ENCODE measurements around the gene ADORA2B. TPM values are rescaled to one million over a fixed set of nuclear protein-coding genes. Genes with fewer than 3 reads are reported as not detected.

Gene ADORA2B
- polyA plus RNA-seq, 5 donors, result 2.2 to 8.0 (median 4.8) TPM

DNA sequence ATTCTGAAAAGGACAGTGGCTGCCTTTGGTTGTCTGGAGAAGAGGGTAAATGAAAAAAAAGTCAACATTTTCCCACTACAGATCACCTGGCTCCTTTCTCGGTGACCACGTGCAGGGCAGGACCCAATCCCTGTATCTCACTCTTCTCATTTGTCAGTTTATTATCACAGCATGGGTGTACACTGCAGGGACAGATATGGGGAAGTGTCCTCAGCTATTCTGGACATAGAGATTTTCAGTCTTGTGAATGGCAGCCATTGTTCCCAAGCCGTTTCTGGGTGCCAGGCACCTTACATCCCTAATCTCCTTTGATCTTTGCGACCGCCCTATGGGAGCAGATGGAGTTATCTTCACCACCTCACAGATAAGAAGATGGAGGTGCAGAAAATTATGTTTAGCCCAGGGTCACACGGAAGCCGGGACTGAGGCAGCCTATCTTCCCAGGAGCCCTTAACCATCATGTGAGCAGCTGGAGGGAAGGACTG lies 7.2 kb downstream of the ADORA2B start:
- DNase-seq, result no peak

DNA sequence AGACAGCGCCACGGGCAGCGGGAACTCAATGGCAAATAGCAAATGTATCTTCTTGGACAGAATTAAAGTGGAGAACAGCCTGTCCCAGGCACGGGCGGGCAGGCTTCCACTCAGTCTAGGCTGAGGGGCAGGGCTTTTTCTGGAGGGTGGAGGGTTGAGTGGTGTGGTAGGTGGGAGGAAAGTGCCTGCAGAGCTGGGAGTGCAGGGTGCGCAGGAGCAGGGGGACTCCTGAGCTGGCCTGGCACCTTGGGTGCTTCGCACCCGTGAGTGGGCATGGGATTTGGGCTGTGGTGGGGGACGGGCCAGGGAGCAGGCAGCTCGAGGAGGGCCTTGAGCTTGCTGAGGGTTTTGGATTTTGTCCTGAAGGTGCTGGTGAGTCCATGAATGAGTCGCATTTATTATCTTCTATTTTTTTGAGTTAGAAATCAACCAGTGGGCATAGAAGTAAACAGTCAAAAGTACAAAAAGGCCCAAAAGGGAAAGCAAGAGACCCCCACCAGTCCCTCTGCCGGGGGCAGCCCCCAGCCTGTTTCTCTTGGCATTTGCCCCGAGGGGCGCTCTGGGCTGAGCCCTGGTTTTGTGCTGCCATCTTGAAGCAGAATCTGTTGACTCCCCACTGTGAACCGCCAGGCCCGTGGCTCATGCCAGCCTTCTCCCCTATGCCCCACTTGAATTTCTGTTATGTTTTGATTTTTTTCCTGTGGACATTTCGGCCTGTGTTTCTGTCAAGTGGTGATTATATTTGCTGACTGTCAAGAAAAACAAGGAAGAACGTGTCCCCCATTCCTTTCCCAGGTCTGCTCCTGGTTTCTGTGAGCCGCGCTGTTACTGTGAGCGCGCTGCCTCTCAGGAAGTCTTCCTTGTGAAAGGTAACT lies 8.2 kb downstream of the ADORA2B start:
- no peak for DNase-seq

DNA sequence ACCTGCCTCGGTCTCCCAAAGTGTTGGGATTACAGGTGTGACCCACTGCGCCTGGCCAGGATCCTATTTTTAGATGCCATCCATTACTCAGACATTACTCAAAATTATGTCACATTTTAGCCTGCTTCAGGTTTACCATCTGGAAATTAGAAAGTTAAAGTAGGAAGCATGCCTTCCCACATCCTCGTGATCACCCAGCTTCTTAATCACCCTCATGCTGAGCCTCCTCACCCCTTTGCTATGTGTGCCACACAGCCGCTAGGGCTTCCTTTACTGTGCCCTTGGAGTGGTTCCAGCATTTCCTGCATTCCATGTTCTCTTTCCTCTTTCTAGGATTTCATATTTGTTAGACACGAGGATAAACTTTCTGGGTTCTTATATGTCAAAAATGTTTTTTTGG lies 9.3 kb downstream of the ADORA2B start:
- no peak for DNase-seq

DNA sequence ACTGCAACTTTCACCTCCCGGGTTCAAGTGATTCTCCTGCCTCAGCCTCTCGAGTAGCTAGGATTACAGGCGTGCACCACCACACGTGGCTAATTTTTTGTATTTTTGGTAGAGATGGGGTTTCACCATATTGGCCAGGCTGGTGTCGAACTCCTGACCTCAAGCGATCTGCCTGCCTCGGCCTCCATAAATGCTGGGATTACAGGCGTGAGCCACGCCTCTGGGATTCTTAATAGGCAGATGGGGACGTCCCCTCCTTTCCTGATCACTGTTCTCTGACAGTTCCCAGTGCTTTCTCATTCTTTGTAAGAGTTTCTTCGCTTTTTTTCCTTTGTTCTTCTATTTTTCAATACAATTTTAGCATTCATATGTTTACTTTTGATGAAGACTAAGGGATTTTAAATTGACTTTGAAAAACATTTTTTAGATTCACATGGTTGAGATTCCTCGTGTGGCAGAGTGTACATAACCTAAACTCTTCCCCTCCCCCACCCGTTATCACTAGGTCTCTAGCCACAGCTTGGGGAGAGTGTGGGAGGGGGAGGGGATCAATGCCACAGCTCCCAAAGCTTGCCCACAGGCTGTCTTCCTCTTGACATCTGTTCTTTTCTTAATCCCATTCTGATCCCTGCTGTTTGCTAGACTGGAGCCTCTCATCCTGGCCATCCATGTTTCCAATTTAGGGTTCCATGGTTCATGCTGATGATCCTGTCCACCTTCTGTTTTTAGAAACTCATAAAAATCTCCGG lies 11.0 kb downstream of the ADORA2B start:
- no peak for DNase-seq

GRCh38 chr17:15957206-15957605 lies 12.3 kb downstream of the ADORA2B start:
- no peak for DNase-seq

DNA sequence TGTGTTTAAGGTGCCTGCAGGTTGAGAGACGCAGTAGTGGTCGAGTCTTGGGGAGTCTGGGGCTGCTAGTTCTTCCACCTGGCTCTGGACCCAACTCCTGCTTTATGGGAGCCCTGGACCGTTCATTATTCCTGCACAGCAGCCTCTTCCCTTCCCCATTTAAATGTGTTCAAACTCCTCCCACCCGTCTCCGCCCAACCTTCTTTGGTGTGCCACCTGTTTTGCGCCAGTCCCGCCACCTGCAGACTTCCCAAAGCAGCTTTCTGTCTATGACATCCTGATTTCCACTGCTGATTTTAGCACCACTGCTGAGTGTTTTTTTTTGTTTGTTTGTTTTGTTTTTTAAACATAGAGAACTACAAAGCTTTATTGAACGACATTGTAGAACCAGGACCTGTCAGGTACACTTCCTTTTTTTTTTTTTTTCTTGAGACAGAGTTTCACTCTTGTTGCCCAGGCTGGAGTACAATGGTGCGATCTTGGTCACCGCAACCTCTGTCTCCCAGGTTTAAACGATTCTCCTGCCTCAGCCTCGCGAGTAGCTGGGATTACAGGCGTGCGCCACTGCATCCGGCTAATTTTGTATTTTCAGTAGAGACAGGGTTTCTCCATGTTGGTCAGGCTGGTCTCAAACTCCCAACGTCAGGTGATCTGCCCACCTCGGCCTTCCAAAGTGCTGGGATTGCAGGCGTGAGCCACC lies 12.8 kb downstream of the ADORA2B start:
- DNase-seq, result no peak

GRCh38 chr17:15958484-15958854 lies 13.5 kb downstream of the ADORA2B start:
- DNase-seq, result no peak

- DNase-seq, result no peak
These were observed 18.8 kb downstream of the ADORA2B start for GRCh38 chr17:15963670-15964110.

DNA sequence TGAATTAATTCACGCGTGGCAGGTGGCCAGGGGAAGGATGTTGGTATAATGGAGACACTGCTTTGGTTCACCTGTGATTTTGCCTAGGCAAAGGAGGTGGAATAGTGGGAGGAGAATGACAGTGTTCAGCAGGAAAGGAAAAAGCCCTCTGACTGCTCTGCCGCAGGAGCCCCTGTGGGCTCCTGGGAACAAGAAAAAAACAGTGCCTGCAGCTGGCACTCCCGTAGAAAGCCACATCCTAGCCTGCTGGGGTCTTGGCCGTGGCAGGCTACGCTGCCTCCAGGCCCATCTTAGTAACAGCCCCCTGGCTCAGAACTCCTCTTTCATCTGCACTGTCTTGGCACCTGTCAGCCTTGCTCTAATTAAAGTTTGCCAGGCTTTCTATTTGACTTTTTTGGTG lies 20.6 kb downstream of the ADORA2B start:
- DNase-seq, result no peak

GRCh38 chr17:15966183-15966878 lies 21.4 kb downstream of the ADORA2B start:
- DNase-seq, result peak; percentile 48 to 49

- DNase-seq, result no peak
These were observed 21.9 kb downstream of the ADORA2B start for GRCh38 chr17:15966879-15967248.

- DNase-seq, result no peak
These were observed 22.9 kb downstream of the ADORA2B start for GRCh38 chr17:15967706-15968399.

DNA sequence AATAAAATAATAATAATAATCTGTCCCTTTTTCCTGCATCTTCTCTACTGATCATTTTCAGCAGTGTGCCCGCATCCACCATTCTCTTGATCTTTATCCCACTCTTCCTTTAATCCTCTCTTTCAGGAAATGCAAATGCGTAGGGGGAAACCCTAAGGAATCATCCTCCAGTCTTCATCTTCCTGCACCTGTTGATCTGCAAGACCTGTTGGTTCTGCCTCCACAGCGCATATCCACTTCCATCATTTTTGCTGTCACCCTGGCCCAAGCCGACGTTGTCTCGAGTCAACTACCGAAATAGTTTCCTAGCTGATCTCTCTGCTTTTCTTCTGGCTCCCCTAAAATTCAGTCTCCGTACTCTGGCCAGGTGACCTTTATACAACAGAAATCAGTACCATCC lies 24.5 kb downstream of the ADORA2B start:
- DNase-seq, result no peak

GRCh38 chr17:15970500-15970899 lies 25.6 kb downstream of the ADORA2B start:
- DNase-seq, result no peak

DNA sequence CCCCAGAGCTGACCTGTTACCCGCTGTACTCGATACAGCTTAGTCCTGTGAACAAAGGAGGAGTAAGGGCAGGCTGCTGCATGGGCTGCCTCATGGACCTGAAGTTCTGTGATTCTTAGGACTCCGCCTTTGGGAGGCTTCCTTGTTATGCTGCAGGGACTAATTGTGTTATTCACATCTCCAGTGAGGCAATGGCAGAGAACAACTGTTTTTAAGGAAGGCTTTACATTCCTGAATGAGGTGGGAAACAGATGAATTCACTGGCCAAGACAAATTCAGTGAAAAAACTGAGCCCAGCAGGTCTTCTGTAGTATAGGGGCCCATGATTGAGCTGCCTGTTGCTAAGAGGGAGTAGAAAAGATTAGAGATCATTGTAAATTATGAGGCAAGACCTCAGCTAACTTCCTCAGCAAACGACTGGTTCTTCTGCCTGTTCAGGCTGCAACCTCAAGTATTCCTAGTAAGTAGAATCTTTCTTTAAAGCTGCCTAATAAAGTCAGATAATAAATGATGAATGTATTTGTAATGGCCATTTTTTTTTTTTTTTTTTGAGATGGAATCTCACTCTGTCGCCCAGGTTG lies 26.3 kb downstream of the ADORA2B start:
- no peak for DNase-seq

DNA sequence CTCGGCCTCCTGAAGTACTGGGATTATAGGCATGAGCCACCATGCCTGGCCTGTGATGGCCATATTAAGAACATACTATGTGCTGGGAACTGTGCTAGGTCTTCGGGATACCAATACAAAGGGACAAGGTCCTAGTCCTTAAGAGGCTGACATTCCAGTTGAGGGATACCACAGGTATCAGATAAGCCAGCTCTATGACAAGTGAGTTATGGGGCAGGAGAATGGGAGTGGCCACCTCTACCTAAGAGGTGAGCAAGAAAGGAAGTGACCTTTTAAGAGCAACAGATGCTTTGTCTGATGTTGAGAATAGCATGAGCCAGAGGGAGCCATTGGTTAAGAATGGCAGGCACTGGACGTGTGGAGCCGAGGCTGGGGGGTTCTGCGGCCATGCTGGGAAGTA lies 27.0 kb downstream of the ADORA2B start:
- DNase-seq, result no peak

DNA sequence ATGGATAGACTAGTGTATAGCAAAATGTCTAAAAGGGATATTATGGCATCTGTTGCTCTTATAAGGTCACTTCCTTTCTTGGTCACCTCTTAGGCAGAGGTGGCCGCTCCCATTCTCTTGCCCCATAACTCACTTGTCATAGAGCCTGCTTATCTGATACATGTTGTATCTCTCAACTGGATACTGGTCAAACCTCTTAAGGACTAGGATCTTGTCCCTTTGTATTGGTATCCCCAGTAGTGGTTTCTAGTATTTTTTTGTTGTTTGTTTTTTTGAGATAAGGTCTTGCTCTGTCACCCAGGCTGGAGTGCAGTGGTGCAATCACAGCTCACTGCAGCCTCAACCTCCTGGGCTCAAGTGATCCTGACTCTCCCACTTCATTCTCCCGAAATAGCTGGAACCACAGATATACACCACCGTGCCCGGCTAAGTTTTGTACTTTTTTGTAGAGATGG lies 27.6 kb downstream of the ADORA2B start:
- DNase-seq, result no peak

DNA sequence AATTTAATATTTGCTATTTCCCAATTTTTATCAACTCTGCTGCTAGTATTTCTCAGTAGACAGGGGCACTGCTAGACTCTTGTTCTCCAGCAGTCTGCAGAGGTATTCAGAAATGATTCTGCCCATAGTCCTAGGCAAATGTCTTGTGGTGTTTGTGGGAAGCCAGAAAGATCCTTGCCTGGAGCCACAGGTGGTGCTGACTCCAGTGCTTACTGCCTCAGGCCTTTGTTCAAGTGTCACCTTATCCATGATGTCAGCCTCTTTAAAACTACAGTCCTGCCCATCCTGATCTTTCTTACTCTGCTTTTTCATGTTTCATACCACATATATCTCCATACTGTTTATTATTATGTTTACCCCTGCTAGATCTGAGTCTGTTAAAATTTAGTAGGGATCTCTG lies 28.1 kb downstream of the ADORA2B start:
- no peak for DNase-seq

GRCh38 chr17:15973834-15974233 lies 28.9 kb downstream of the ADORA2B start:
- DNase-seq, result no peak

GRCh38 chr17:15977894-15978293 lies 33.0 kb downstream of the ADORA2B start:
- no peak for DNase-seq

- no peak for DNase-seq
These were observed 33.7 kb downstream of the ADORA2B start for GRCh38 chr17:15978606-15979005.
